MM.1S (cell line): ENCODE results near the gene ZNF574.

Experiments used
- EZH2 ChIP-seq: fragments of 300-600 bp; sonication (generic); optimal IDR thresholded peaks from 2 replicates; pipeline ENCODE3; 2017; ENCODE audit warnings: low read depth, mild to moderate bottlenecking, antibody characterized with exemption, low read length, mixed read lengths
- EZH2phosphoT487 ChIP-seq: fragments of 300-600 bp; sonication (generic); IDR thresholded peaks from 2 replicates; pipeline ENCODE4 v1.6.1; 2018; ENCODE audit warnings: antibody characterized with exemption, low read length
- TF ChIP-seq, protein P1 (sequence below): fragments of 300-600 bp; sonication (generic); IDR thresholded peaks from 2 replicates; pipeline ENCODE4 v1.5.1; 2016; ENCODE audit warnings: antibody characterized with exemption, low read length, mixed read lengths

DNA sequence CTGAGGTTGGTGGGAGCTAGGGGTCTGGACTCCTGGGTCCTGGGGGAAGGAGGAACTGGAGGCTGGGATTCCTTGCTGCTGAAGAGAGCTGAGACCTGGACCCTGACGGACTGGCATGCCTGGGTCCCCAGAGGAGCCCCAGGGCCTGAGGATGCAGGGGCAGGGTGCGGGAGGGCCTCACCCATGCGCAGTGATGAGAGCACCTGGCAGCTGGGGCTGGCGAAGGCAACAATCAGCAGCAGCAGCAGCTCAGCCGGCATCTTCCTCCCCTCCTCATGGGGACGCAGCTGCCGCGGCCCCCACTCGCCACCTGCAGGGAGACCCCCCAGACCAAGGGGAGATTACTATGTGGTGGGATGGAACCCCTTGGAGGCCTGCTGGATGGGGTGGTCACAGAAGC is 10.5 kb upstream of the ZNF574 start:
- TF ChIP-seq, protein P1, sequence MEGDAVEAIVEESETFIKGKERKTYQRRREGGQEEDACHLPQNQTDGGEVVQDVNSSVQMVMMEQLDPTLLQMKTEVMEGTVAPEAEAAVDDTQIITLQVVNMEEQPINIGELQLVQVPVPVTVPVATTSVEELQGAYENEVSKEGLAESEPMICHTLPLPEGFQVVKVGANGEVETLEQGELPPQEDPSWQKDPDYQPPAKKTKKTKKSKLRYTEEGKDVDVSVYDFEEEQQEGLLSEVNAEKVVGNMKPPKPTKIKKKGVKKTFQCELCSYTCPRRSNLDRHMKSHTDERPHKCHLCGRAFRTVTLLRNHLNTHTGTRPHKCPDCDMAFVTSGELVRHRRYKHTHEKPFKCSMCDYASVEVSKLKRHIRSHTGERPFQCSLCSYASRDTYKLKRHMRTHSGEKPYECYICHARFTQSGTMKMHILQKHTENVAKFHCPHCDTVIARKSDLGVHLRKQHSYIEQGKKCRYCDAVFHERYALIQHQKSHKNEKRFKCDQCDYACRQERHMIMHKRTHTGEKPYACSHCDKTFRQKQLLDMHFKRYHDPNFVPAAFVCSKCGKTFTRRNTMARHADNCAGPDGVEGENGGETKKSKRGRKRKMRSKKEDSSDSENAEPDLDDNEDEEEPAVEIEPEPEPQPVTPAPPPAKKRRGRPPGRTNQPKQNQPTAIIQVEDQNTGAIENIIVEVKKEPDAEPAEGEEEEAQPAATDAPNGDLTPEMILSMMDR, result no peak
- TF ChIP-seq EZH2 (no peak), EZH2phosphoT487 (no peak)
